PFSK-1 (cell line): ENCODE measurements around the gene CHL1.

Experiments
- FOXP2 ChIP-seq: optimal IDR thresholded peaks from 2 replicates; pipeline ENCODE3; 2011; ENCODE audit warnings: borderline replicate concordance, control low read depth, inconsistent platforms; ENCODE audit not compliant: insufficient read depth; ENCODE audit errors: extremely low read length, extremely low read depth
- POLR2AphosphoS5 ChIP-seq: IDR thresholded peaks from 2 replicates; pipeline ENCODE4 v1.6.1; 2012; ENCODE audit warnings: low read depth, mild to moderate bottlenecking, control low read depth, low read length, moderate library complexity
- SIN3A ChIP-seq: IDR thresholded peaks from 2 replicates; pipeline ENCODE4 v1.6.1; 2012; ENCODE audit warnings: mild to moderate bottlenecking, low read length, moderate library complexity, borderline replicate concordance; ENCODE audit not compliant: insufficient read depth
- TAF1 ChIP-seq: IDR thresholded peaks from 2 replicates; pipeline ENCODE4 v1.6.1; 2012; ENCODE audit warnings: low read length, control low read depth, borderline replicate concordance; ENCODE audit not compliant: insufficient read depth
- TF ChIP-seq, protein P1 (sequence below), 2 experiments: IDR thresholded peaks; 2 replicates each; pipeline versions ENCODE4 v1.6.1 to v1.8.0; 2011 to 2012; ENCODE audit warnings: low read depth in 2 of 2, low read length in 2 of 2, control low read depth in 1 of 2, inconsistent platforms in 1 of 2, mild to moderate bottlenecking in 1 of 2, moderate library complexity in 1 of 2; ENCODE audit not compliant: insufficient read depth in 1 of 2

CHL1 gene

DNA sequence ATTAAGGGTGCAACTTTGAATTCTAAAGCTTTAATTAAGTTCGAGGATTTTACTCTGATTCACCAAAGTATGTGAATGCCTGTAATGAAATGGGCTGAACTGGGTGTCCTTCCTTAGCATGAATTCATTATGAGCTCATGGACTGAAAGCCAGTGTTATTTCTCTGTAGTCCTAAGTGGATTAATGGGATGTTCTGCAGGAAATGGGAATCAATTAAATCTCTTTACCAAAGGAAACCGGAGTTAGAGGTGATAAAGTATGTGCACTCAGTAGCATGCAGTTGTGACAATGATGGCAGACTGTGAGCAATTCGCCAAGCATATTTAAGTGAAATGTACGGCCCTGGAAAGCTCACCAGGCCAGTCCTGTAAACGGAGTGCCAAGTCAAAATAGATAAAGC, 138.7 kb downstream of the CHL1 start:
- TF ChIP-seq POLR2AphosphoS5 (no peak), FOXP2 (no peak), SIN3A (no peak), TAF1 (no peak)
- TF ChIP-seq, protein P1, sequence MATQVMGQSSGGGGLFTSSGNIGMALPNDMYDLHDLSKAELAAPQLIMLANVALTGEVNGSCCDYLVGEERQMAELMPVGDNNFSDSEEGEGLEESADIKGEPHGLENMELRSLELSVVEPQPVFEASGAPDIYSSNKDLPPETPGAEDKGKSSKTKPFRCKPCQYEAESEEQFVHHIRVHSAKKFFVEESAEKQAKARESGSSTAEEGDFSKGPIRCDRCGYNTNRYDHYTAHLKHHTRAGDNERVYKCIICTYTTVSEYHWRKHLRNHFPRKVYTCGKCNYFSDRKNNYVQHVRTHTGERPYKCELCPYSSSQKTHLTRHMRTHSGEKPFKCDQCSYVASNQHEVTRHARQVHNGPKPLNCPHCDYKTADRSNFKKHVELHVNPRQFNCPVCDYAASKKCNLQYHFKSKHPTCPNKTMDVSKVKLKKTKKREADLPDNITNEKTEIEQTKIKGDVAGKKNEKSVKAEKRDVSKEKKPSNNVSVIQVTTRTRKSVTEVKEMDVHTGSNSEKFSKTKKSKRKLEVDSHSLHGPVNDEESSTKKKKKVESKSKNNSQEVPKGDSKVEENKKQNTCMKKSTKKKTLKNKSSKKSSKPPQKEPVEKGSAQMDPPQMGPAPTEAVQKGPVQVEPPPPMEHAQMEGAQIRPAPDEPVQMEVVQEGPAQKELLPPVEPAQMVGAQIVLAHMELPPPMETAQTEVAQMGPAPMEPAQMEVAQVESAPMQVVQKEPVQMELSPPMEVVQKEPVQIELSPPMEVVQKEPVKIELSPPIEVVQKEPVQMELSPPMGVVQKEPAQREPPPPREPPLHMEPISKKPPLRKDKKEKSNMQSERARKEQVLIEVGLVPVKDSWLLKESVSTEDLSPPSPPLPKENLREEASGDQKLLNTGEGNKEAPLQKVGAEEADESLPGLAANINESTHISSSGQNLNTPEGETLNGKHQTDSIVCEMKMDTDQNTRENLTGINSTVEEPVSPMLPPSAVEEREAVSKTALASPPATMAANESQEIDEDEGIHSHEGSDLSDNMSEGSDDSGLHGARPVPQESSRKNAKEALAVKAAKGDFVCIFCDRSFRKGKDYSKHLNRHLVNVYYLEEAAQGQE (IDR thresholded peaks at IDR 0.05; ENCODE audit: insufficient read depth in 1 of 2, low read depth in 2 of 2, low read length in 2 of 2): no peak

GRCh38 chr3:339351-339750, 142.8 kb downstream of the CHL1 start:
- TF ChIP-seq, protein P1 (IDR thresholded peaks at IDR 0.05; ENCODE audit: insufficient read depth in 1 of 2, low read depth in 2 of 2, low read length in 2 of 2): no peak
- TF ChIP-seq FOXP2: no peak
- no peak for TF ChIP-seq POLR2AphosphoS5
- TF ChIP-seq SIN3A: no peak
- no peak for TF ChIP-seq TAF1

- TF ChIP-seq POLR2AphosphoS5 (no peak), SIN3A (no peak), TAF1 (no peak), FOXP2 (no peak)
- TF ChIP-seq, protein P1 (IDR thresholded peaks at IDR 0.05; ENCODE audit: insufficient read depth in 1 of 2, low read depth in 2 of 2, low read length in 2 of 2): no peak
Observed at GRCh38 chr3:341998-342397, 145.4 kb downstream of the CHL1 start.

DNA sequence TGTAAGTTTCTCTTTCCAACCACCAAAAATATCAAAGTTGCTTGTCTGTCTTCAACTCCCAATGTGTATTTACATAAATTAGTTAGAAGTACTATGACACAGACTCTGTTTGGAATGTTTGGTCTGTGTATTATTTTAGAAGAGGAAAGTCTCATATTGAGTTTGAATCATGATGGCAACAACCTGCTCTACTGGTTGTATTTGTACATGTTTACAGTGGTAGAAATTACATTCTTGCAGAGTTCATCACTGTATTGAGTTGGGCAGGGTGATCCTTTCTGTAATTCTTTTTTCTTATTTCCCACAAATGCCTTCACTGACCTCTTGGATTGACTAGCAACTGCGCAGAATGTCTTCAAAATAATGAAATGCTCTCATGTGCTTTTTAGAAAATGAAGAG, 149.6 kb downstream of the CHL1 start:
- TF ChIP-seq FOXP2: no peak
- TF ChIP-seq SIN3A: no peak
- TF ChIP-seq TAF1: no peak
- TF ChIP-seq POLR2AphosphoS5: no peak
- TF ChIP-seq, protein P1 (IDR thresholded peaks at IDR 0.05; ENCODE audit: insufficient read depth in 1 of 2, low read depth in 2 of 2, low read length in 2 of 2): no peak

DNA sequence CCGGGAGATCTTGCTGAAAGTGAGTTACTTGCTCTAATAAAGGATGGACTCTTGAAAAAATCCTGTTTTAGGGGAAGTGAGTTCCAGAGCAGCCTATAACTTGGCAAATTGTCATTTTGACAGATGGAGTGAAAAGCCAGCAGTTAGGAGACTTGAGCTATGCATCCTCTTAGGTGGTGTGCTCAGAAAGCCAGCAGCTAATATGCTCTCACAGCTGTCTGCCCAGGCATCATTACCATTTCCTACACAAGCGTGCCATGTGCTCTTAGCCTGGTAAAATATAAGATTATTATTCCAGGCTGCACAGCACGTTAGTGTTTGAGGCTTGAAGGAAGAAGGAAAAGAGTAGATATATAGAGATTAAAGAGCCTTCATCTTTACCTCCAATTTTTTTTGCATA, 151.0 kb downstream of the CHL1 start:
- TF ChIP-seq, protein P1 (IDR thresholded peaks at IDR 0.05; ENCODE audit: insufficient read depth in 1 of 2, low read depth in 2 of 2, low read length in 2 of 2): no peak
- TF ChIP-seq SIN3A: no peak
- no peak for TF ChIP-seq FOXP2
- TF ChIP-seq POLR2AphosphoS5: no peak
- no peak for TF ChIP-seq TAF1
